ENCODE data around the gene HILPDA.

The HILPDA gene, protein sequence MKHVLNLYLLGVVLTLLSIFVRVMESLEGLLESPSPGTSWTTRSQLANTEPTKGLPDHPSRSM

DNA sequence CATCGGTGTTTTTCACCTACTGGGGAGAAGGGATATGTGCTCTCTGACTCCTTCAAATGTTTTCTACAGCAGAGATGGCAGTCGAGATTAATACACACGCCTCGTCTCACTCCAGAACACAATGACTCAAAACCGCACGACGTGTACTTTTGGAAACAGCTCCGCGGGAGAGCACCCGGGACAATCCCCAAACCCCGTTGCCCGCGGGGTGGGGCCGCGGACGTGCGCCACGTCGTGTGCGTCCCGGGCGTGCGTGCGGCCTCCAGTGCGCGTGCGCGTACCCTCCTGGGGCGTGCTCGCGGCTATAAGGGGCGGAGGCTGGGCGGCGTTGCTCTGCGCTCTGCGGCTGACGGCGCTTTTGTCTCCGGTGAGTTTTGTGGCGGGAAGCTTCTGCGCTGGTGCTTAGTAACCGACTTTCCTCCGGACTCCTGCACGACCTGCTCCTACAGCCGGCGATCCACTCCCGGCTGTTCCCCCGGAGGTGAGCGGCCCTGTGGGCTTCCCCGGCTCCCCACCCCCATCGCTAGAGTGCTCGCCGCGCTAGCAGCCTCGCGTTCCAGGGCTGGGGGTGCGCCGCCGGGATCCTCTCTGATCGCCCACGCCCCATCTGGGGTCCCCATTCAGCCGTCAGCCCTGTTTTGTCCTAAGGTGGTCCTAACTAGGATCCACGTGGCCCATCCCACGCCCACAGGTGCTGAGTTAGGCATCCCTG is at the start of gene HILPDA:
HILPDA (plus strand) TSS at position 336 of the 712 bp plus-strand sequence. CDS start 1,391 bp downstream, outside the sequence.
- DNase-seq (ENCODE audit: insufficient read length, low spot score), result peak; percentile 85
- TF ChIP-seq, protein P1, sequence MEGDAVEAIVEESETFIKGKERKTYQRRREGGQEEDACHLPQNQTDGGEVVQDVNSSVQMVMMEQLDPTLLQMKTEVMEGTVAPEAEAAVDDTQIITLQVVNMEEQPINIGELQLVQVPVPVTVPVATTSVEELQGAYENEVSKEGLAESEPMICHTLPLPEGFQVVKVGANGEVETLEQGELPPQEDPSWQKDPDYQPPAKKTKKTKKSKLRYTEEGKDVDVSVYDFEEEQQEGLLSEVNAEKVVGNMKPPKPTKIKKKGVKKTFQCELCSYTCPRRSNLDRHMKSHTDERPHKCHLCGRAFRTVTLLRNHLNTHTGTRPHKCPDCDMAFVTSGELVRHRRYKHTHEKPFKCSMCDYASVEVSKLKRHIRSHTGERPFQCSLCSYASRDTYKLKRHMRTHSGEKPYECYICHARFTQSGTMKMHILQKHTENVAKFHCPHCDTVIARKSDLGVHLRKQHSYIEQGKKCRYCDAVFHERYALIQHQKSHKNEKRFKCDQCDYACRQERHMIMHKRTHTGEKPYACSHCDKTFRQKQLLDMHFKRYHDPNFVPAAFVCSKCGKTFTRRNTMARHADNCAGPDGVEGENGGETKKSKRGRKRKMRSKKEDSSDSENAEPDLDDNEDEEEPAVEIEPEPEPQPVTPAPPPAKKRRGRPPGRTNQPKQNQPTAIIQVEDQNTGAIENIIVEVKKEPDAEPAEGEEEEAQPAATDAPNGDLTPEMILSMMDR (IDR thresholded peaks at IDR 0.05; ENCODE audit: insufficient read depth, missing control alignments), result no peak
- no peak for FAIRE-seq

DNA sequence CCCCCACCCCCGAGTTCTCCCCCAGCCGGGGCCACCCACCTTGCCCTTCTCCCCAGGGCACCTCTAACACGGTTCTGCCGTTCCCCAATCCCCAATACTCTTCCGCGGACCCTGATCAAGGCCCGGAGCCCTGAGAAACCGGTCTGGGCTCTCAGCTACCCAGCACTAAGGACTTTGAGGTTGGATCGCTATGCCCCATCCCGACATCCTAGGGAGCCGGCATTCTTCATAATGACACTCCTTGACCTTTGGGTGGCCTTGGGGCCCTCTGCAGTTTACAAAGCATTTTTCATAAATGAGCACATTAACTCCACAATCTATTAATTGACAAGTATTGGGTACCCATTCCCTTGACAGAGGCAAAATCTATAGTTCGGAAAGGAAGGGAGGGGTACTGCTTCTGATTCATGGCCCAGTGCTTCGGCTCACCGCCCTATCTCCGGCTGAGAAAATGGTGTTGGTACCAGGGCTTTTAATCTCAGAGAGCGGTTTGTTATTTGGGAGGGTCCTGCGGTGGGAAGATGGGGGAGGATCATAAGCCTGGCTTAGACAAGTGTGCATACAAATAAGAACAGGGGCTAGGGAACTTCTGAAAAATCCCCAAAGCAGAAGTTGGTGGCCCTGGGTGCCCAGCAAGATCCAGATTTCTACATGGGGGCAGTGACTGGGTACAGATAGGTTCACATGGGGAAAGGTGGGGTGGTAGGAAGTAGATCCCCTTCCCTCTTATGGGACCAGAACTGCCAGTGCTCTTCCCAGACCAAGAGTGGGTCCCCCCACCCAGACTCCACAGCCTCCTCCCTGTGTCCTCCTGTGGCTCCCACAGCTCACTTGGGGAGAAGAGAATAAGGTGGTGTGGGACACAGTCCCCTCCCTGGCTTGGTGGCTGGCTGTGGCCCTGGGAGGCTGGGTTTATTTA is 49.1 kb upstream of the HILPDA start:
- DNase-seq (ENCODE audit: insufficient read length, low spot score), result no peak
- TF ChIP-seq, protein P1 (IDR thresholded peaks at IDR 0.05; ENCODE audit: insufficient read depth, missing control alignments), result no peak
- FAIRE-seq, result no peak

DNA sequence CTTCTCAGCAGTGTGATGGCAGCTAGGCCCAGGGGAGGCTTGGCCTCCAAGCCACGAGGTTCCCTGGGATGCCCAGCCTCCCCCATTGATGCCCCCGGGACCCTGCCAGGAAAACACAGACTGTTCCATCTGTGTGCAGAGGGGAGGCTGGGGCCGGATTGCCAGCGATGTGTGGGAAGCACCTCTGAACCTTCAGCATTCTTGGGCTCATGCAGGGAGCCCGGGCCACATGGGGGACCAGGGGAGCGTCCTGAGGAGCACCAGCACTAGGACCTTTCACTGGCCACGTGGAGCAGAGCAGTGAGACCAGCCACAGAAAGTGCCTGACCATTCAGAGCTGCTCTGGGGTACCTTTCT is 48.5 kb upstream of the HILPDA start:
- DNase-seq (ENCODE audit: insufficient read length, low spot score) (no peak), FAIRE-seq (no peak)
- TF ChIP-seq, protein P1 (IDR thresholded peaks at IDR 0.05; ENCODE audit: insufficient read depth, missing control alignments), result no peak

DNA sequence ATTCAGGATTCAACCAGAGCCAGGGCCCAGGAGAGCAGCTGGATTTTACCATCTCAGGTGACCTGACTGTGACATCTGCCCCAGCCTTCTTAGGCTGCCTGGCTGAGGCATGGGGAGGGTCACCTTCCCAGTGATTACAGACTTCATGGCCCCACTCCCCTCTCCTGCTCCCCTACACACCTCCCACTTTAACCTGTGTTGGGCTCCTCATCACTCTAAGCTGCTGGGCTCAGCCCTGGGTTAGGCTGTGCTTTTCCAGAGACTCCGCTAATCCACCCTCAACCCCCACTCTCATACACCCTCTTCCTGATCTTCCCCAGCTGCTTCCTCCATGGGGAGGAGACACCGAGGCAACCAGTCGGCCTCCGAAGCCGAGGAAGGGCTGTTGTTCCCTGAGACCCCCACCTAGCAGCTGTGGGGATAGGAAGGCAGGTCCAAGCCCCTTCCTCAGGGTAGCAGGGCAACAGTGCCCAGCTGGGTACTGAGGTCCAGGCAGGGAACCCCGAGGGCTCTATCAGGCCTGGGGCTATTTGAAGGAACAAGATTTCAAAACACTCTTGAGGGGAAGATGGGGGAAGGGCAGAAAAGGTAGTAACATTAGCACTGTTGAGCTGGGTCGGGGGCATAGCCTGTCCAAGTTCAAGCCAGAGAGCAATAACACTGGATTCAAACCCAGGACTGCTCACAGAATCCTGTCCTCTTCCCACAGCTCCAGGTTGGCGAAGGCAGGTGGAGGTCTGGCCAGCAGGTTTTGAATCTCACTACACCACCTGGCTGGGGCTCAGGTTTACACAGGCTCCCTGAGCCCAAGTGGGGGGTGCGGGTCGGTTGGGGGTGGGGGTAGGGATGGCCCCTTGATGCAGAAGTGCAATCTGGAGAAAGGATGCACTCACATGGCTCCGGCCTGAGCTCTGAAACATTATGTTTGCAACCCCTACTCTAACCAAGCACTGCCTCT is 47.6 kb upstream of the HILPDA start:
- DNase-seq (ENCODE audit: insufficient read length, low spot score) (no peak), FAIRE-seq (no peak)
- TF ChIP-seq, protein P1 (IDR thresholded peaks at IDR 0.05; ENCODE audit: insufficient read depth, missing control alignments), result no peak

DNA sequence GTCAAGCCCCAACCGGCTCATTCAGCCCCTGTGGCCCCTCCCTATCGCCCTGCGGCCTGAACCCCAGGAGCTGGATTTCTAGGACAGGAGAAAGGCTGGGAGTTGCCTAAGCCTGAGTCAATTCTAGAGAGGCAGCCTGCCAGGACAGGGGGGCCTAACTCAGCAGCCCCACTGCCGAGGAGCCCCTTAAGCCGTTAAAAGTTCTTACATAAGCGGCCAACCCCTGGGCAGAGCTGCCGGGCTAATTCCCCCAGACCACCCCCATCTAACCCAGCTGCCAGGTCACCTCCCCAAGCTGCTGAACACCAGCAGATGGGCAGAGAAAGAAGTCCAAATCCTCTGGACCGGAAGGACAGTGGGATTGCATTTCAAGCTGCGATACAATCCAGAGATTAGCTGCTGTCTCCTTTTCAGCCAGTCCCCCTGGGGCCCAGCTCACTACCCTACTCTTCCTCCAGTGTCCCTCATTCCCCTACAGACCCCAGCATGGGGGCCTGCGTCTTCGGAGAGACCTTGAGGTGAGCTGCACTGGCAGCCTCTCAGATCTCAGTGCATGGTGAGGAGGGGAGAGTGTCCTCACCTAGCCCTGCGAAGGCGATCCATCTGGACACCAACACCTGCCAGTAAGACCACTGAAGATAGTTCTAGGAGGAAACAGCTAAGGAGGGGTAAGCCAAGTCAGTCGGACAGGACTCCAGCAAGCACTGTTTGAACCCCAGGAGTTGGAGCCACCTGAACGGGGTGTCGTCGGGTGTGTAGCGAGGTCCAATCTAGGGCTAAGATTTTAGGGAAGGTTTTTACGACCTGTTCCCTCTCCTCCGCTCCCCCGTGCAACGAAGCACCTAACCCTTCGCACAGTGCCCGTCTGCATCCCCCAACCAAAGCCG is 46.7 kb upstream of the HILPDA start:
- TF ChIP-seq, protein P1 (IDR thresholded peaks at IDR 0.05; ENCODE audit: insufficient read depth, missing control alignments), result no peak
- FAIRE-seq, result peak; percentile 58
- DNase-seq (ENCODE audit: insufficient read length, low spot score), result peak; percentile 70
